Measurements from ENCODE around the gene SMIM1.

SMIM1 gene

GRCh38 chr1:3785045-3785444 is 12.5 kb downstream of the SMIM1 start:
- Histone ChIP-seq H4K20me1 (ENCODE audit: control insufficient read depth, insufficient read depth, low read depth, low read length) (no peaks in the 10 kb centered on the region), H3F3A (ENCODE audit: control insufficient read depth, insufficient read depth) (no peaks in the 10 kb centered on the region; the same call in 1 of the 2 replicates), H3K4me1 (ENCODE audit: control insufficient read depth, low read length) (no peaks in the 10 kb centered on the region), H3K27ac (ENCODE audit: low read depth, low read length) (no peak overlapping the region), H3K4me3 (ENCODE audit: low read length) (no peak overlapping the region), H3K79me2 (ENCODE audit: control insufficient read depth, low read length) (peaks cover 28% of the 10 kb centered on the region), H3K36me3 (ENCODE audit: control insufficient read depth, low read length) (peaks cover 65% of the 10 kb centered on the region), H3K4me2 (ENCODE audit: low read length) (no peak overlapping the region), H3K27me3 (ENCODE audit: control insufficient read depth, low read length) (no peaks in the 10 kb centered on the region), H3K9me3 (ENCODE audit: control insufficient read depth, insufficient read depth, low read length) (no peaks in the 10 kb centered on the region), H3K9me2 (replicated peaks; ENCODE audit: control insufficient read depth, low read length) (no peaks in the 10 kb centered on the region)
- TF ChIP-seq EZH2phosphoT487 (IDR thresholded peaks at IDR 0.05; ENCODE audit: borderline replicate concordance, low read length) (no peak), CTCF (IDR thresholded peaks at IDR 0.05; ENCODE audit: low read depth, low read length, poor library complexity, severe bottlenecking) (no peak)

GRCh38 chr1:3785456-3786157 is 13.1 kb downstream of the SMIM1 start:
- Histone ChIP-seq H3K27me3 (ENCODE audit: control insufficient read depth, low read length) (no peaks in the 10 kb centered on the region), H3K27ac (ENCODE audit: low read depth, low read length) (no peak overlapping the region), H4K20me1 (ENCODE audit: control insufficient read depth, insufficient read depth, low read depth, low read length) (no peaks in the 10 kb centered on the region), H3K9me2 (replicated peaks; ENCODE audit: control insufficient read depth, low read length) (no peaks in the 10 kb centered on the region), H3K4me2 (ENCODE audit: low read length) (no peak overlapping the region), H3F3A (ENCODE audit: control insufficient read depth, insufficient read depth) (no peaks in the 10 kb centered on the region; the same call in 1 of the 2 replicates), H3K4me3 (ENCODE audit: low read length) (no peak overlapping the region), H3K36me3 (ENCODE audit: control insufficient read depth, low read length) (peaks cover 60% of the 10 kb centered on the region), H3K4me1 (ENCODE audit: control insufficient read depth, low read length) (no peaks in the 10 kb centered on the region), H3K79me2 (ENCODE audit: control insufficient read depth, low read length) (peaks cover 33% of the 10 kb centered on the region), H3K9me3 (ENCODE audit: control insufficient read depth, insufficient read depth, low read length) (no peaks in the 10 kb centered on the region)
- TF ChIP-seq CTCF (IDR thresholded peaks at IDR 0.05; ENCODE audit: low read depth, low read length, poor library complexity, severe bottlenecking) = peak; percentile 87
- TF ChIP-seq EZH2phosphoT487 (IDR thresholded peaks at IDR 0.05; ENCODE audit: borderline replicate concordance, low read length) = no peak

- Histone ChIP-seq H3K27ac (ENCODE audit: low read depth, low read length) (no peak overlapping the region), H3K9me3 (ENCODE audit: control insufficient read depth, insufficient read depth, low read length) (no peaks in the 10 kb centered on the region), H3F3A (ENCODE audit: control insufficient read depth, insufficient read depth) (no peaks in the 10 kb centered on the region; the same call in 1 of the 2 replicates), H3K79me2 (ENCODE audit: control insufficient read depth, low read length) (peaks cover 43% of the 10 kb centered on the region), H3K27me3 (ENCODE audit: control insufficient read depth, low read length) (no peaks in the 10 kb centered on the region), H3K9me2 (replicated peaks; ENCODE audit: control insufficient read depth, low read length) (no peaks in the 10 kb centered on the region), H3K4me1 (ENCODE audit: control insufficient read depth, low read length) (no peaks in the 10 kb centered on the region), H4K20me1 (ENCODE audit: control insufficient read depth, insufficient read depth, low read depth, low read length) (no peaks in the 10 kb centered on the region), H3K4me2 (ENCODE audit: low read length) (no peak overlapping the region), H3K4me3 (ENCODE audit: low read length) (no peak overlapping the region), H3K36me3 (ENCODE audit: control insufficient read depth, low read length) (peaks cover 51% of the 10 kb centered on the region)
- TF ChIP-seq EZH2phosphoT487 (IDR thresholded peaks at IDR 0.05; ENCODE audit: borderline replicate concordance, low read length) = no peak
These were observed 14.2 kb downstream of the SMIM1 start for GRCh38 chr1:3786468-3787348.

GRCh38 chr1:3787349-3787715 is 14.8 kb downstream of the SMIM1 start:
- no peak overlapping the region for H3K4me2 ChIP-seq (ENCODE audit: low read length)
- no peaks in the 10 kb centered on the region for H3K9me3 ChIP-seq (ENCODE audit: control insufficient read depth, insufficient read depth, low read length)
- H3K9me2 ChIP-seq (replicated peaks; ENCODE audit: control insufficient read depth, low read length) = no peaks in the 10 kb centered on the region
- H3F3A ChIP-seq (ENCODE audit: control insufficient read depth, insufficient read depth) = no peaks in the 10 kb centered on the region; the same call in 1 of the 2 replicates
- H3K27ac ChIP-seq (ENCODE audit: low read depth, low read length) = no peak overlapping the region
- peaks cover 49% of the 10 kb centered on the region for H3K36me3 ChIP-seq (ENCODE audit: control insufficient read depth, low read length)
- no peaks in the 10 kb centered on the region for H3K27me3 ChIP-seq (ENCODE audit: control insufficient read depth, low read length)
- H3K4me1 ChIP-seq (ENCODE audit: control insufficient read depth, low read length) = no peaks in the 10 kb centered on the region
- no peaks in the 10 kb centered on the region for H4K20me1 ChIP-seq (ENCODE audit: control insufficient read depth, insufficient read depth, low read depth, low read length)
- peaks cover 49% of the 10 kb centered on the region for H3K79me2 ChIP-seq (ENCODE audit: control insufficient read depth, low read length)
- H3K4me3 ChIP-seq (ENCODE audit: low read length) = no peak overlapping the region
- TF ChIP-seq CTCF (IDR thresholded peaks at IDR 0.05; ENCODE audit: low read depth, low read length, poor library complexity, severe bottlenecking) (no peak), EZH2phosphoT487 (IDR thresholded peaks at IDR 0.05; ENCODE audit: borderline replicate concordance, low read length) (no peak)
